Endothelial cell (in vitro differentiated cells): ENCODE data around the gene RAB9B. TPM values are rescaled to one million over a fixed set of nuclear protein-coding genes. Genes with fewer than 3 reads are reported as not detected.
A peak's percentile ranks its signal among the peaks of the same experiment; 100 is the strongest.

Experiments
- DNase-seq: peaks from one replicate; pipeline ENCODE4 v3.0.0; 2021; ENCODE audit warnings: low spot score
- H3K27ac Mint-ChIP-seq: one replicate; pipeline ENCODE4 v1.8.0; 2021; ENCODE audit warnings: mixed read lengths, inconsistent platforms; ENCODE audit not compliant: unreplicated experiment
- H3K27me3 Mint-ChIP-seq: one replicate; pipeline ENCODE4 v1.8.0; 2021; ENCODE audit warnings: mild to moderate bottlenecking, moderate library complexity, mixed read lengths, inconsistent platforms; ENCODE audit not compliant: unreplicated experiment
- H3K36me3 Mint-ChIP-seq: one replicate; pipeline ENCODE4 v1.8.0; 2021; ENCODE audit warnings: mild to moderate bottlenecking, low read depth, mixed read lengths, inconsistent platforms; ENCODE audit not compliant: unreplicated experiment
- H3K4me1 Mint-ChIP-seq: one replicate; pipeline ENCODE4 v1.8.0; 2021; ENCODE audit warnings: mild to moderate bottlenecking, mixed read lengths, inconsistent platforms; ENCODE audit not compliant: unreplicated experiment
- H3K4me3 Mint-ChIP-seq: one replicate; pipeline ENCODE4 v1.8.0; 2021; ENCODE audit warnings: mild to moderate bottlenecking, mixed read lengths, inconsistent platforms; ENCODE audit not compliant: unreplicated experiment
- H3K9me3 Mint-ChIP-seq: one replicate; pipeline ENCODE4 v1.8.0; 2021; ENCODE audit warnings: mixed read lengths, inconsistent platforms; ENCODE audit not compliant: unreplicated experiment
- CTCF ChIP-seq: fragments of 200-600 bp; sonication (generic); IDR thresholded peaks from one replicate; pipeline ENCODE4 v1.5.0; 2021; ENCODE audit warnings: antibody characterized with exemption; ENCODE audit not compliant: unreplicated experiment
- total RNA-seq: library from RNA; stranded (reverse); fragmentation: NEBNext Ultra II Directional; extraction: Animal tissue kit (Norgen Biotek cat#: 25700); gene quantifications from one replicate; pipeline ENCODE4 v1.2.1, GENCODE V29; 2021; ENCODE audit not compliant: unreplicated experiment

Gene RAB9B
- total RNA-seq, 1 donor from 2014 or later, result 2.3 TPM

DNA sequence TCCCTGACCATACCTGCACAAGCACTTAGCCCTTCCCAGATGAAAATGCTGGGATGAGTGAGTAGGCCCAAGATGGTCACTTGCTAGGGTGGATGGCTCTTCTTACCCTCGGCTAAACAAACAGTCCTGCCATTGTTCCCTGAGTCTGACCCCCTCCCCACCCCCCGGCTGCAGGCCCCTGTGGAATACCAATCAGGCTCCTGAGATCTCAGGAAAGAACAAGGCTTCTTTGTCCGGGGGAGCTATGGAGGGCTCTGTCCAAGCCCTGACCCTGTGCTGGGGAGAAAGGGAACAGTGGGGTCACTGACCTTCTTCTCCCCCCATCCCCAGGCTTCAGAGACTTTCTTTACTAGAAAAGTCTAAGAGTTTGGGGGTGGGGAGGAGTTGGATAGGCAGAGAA lies 49.4 kb downstream of the RAB9B start:
- Mint-ChIP-seq H3K27me3 (no peaks in the 10 kb centered on the region), H3K27ac (no peak overlapping the region), H3K4me1 (peaks cover 22% of the 10 kb centered on the region), H3K36me3 (no peaks in the 10 kb centered on the region), H3K9me3 (no peaks in the 10 kb centered on the region), H3K4me3 (no peak overlapping the region)
- DNase-seq, result no peak
- no peak for TF ChIP-seq CTCF

- Mint-ChIP-seq H3K4me1 (peaks cover 22% of the 10 kb centered on the region), H3K27me3 (no peaks in the 10 kb centered on the region), H3K27ac (no peak overlapping the region), H3K9me3 (no peaks in the 10 kb centered on the region), H3K36me3 (no peaks in the 10 kb centered on the region), H3K4me3 (no peak overlapping the region)
- no peak for DNase-seq
- TF ChIP-seq CTCF, result no peak
Measured at GRCh38 chrX:103781706-103782105, 50.4 kb downstream of the RAB9B start.

GRCh38 chrX:103781062-103781402 lies 51.0 kb downstream of the RAB9B start:
- H3K27ac Mint-ChIP-seq, result no peak overlapping the region
- H3K4me1 Mint-ChIP-seq, result peaks cover 22% of the 10 kb centered on the region
- H3K27me3 Mint-ChIP-seq, result no peaks in the 10 kb centered on the region
- TF ChIP-seq CTCF, result no peak
- no peak overlapping the region for H3K4me3 Mint-ChIP-seq
- no peaks in the 10 kb centered on the region for H3K36me3 Mint-ChIP-seq
- no peaks in the 10 kb centered on the region for H3K9me3 Mint-ChIP-seq
- no peak for DNase-seq

DNA sequence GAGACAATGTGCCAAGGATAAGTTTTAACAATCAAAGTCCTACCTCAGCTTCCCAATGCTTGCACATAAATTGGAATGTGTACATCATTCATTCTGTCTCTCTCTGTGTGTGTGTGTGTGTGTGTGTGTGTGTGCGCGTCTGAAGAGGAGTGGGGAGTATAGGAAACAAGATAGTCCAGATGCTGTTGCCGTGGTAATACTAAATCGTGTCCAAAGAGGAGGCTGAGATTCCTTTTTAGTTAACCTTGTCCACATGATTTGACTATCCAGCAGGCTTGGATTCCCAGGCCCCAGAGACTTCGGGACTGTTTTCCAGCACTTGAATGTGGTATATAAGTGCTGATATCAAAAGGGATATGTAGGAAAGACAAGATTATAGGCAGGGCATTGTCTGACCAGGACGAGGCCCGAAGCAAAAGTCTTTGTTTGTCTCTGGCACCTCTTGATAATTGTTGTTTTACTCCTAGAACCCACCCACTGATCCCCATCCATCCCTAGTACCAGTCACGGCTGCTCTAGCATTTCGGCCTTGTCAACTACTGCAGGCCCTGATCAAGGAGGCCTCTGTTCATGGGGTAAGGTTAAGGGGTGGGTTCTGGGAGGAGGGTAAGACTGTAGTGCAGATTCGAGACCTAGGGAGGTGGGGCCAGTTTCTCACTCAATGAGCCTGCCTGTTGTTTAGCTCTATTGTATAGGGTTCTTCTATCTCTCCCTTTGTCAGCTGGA lies 51.6 kb downstream of the RAB9B start:
- Mint-ChIP-seq H3K27ac (peak overlapping the region; percentile 48), H3K4me1 (peaks cover 22% of the 10 kb centered on the region), H3K9me3 (no peaks in the 10 kb centered on the region), H3K27me3 (no peaks in the 10 kb centered on the region), H3K36me3 (no peaks in the 10 kb centered on the region), H3K4me3 (no peak overlapping the region)
- TF ChIP-seq CTCF, result no peak
- no peak for DNase-seq

DNA sequence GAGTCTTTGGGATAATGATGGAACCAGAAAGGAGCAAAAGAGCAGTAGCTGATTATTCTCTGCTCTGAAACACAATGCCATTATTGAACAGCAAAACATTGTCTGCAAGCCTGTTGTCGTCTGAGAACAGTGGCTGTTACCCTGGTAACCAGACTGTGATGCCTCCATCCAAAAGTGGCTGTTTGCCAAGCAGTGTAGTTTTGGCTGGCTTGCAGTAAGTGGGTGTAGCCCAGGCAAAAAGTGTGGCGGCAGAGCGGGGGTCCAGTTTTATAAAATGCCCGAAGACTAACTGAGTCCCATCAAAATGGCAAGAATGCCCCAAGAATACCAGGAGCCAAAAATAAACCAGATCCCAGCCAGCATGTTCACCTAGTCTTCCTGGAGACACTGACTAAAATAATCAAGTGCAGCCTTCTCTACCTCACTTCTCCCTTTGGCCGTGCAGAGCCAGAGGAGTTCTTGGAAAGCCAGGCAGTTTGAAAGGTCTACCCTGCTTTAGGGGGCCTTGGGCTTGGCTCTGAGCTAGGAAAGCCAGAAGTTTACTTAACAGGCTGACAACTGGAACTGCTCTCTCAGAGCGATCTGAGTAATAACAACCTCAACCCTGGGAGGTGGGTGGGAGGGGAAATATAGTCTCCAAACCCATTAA lies 52.8 kb downstream of the RAB9B start:
- Mint-ChIP-seq H3K4me3 (no peak overlapping the region), H3K4me1 (peaks cover 22% of the 10 kb centered on the region), H3K27ac (no peak overlapping the region), H3K36me3 (no peaks in the 10 kb centered on the region), H3K9me3 (no peaks in the 10 kb centered on the region), H3K27me3 (no peaks in the 10 kb centered on the region)
- no peak for TF ChIP-seq CTCF
- no peak for DNase-seq
